C4-2B (cell line): Measurements from ENCODE around the gene WDR87.

Experiments used
- H3K27ac ChIP-seq: fragments of 450-650 bp; 2 replicates; pipeline ENCODE4 v1.5.1; 2017
- CTCF ChIP-seq: fragments of 450-650 bp; conservative IDR thresholded peaks from 2 replicates; pipeline ENCODE4 v1.5.1; 2017; ENCODE audit warnings: mild to moderate bottlenecking
- ZFX ChIP-seq: fragments of 450-650 bp; IDR thresholded peaks from 2 replicates; pipeline ENCODE4 v1.6.1; 2017

WDR87 gene

GRCh38 chr19:37855098-37855497, 51.3 kb downstream of the WDR87 start:
- TF ChIP-seq ZFX (no peak), CTCF (no peak)
- H3K27ac ChIP-seq, result no peak overlapping the region

GRCh38 chr19:37845932-37846331, 60.5 kb downstream of the WDR87 start:
- no peak overlapping the region for H3K27ac ChIP-seq
- TF ChIP-seq CTCF (no peak), ZFX (no peak)
